Measurements from ENCODE around the gene UQCR10. TPM values are rescaled to one million over a fixed set of nuclear protein-coding genes. Genes with fewer than 3 reads are reported as not detected.

UQCR10 gene
- total and polyA plus RNA-seq, 4 donors = 67.5 to 290 (median 133) TPM

DNA sequence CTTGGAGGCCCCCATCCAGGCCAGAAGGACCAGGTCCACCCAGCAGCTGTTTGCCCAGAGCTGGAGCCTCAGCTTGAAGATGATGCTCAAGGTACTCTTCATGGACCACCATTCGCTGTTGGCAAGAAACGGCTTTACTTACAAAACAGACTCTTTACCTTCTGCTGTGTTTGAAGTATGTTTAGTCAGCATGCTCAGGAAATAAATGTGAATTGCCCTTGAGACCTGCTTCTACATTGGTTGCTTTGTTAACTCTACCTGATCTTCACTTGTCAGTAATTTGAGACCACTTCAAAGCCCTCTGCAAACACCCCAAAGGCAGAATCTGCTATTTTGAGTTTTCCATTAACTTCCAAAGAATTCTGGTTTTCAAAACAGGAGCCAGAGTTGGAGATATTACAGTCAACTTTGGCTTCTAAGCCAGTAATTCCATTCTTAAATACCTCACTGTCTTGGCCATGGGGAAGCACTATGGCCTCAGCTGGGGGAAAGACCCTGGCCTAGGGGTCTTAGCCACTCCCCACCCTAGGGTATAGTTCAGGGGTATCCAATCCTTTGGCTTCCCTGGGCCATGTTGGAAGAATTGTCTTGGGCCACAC lies 2.7 kb downstream of the UQCR10 start:
- Histone ChIP-seq H3K9me3 (ENCODE audit: control insufficient read depth in 4 of 4, insufficient read depth in 3 of 4, low read length in 3 of 4) (no peaks in the 10 kb centered on the region), H3K27me3 (ENCODE audit: control insufficient read depth in 3 of 3, insufficient read depth in 3 of 3, low read length in 2 of 3) (no peaks in the 10 kb centered on the region), H3K9ac (ENCODE audit: insufficient read depth in 1 of 2, low read length in 2 of 2) (no peak overlapping the region), H3K4me1 (ENCODE audit: control insufficient read depth in 5 of 5, insufficient read depth in 5 of 5, low read length in 5 of 5) (peaks cover 5 to 18% (median 14%) of the 10 kb centered on the region in 5 donors), H3K36me3 (ENCODE audit: control insufficient read depth in 4 of 4, insufficient read depth in 4 of 4, low read length in 4 of 4) (peaks cover 10 to 19% (median 11%) of the 10 kb centered on the region in 4 donors), H3K4me3 (no peak overlapping the region), H3K27ac (ENCODE audit: low read depth in 1 of 2, low read length in 1 of 2) (no peak overlapping the region)
- ATAC-seq (ENCODE audit: insufficient read depth, low FRiP score) = no peak
- DNase-seq = peak in 2 of 3 donors; percentile 46 to 82
- WGBS, 2 donors = 65 to 86% methylated on average over 2 of the region's 2 CpGs
- TF ChIP-seq, protein P1, sequence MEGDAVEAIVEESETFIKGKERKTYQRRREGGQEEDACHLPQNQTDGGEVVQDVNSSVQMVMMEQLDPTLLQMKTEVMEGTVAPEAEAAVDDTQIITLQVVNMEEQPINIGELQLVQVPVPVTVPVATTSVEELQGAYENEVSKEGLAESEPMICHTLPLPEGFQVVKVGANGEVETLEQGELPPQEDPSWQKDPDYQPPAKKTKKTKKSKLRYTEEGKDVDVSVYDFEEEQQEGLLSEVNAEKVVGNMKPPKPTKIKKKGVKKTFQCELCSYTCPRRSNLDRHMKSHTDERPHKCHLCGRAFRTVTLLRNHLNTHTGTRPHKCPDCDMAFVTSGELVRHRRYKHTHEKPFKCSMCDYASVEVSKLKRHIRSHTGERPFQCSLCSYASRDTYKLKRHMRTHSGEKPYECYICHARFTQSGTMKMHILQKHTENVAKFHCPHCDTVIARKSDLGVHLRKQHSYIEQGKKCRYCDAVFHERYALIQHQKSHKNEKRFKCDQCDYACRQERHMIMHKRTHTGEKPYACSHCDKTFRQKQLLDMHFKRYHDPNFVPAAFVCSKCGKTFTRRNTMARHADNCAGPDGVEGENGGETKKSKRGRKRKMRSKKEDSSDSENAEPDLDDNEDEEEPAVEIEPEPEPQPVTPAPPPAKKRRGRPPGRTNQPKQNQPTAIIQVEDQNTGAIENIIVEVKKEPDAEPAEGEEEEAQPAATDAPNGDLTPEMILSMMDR (IDR thresholded peaks at IDR 0.05; ENCODE audit: control extremely low read depth, extremely low read depth) = no peak

DNA sequence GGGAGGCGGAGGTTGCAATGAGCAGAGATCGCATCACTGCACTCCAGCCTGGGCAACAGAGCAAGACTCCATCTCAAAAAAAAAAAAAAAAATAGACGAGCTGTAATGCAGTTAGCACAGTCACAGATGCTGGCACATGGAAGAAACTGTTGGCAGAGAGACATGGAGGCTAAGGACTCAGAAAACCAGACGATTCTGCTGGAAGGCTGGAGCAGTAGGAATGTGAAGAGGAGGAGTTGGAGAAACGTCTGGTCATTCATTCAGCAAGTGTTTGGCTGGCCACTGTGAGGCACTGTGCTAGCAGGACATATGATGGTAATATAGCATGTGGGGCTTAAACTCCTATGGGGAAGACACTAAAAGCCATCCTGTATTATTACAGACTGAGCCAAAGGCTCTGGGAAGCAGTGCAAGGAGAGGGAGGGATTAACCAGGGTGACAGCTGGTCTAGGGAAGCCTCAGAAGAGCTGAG lies 5.0 kb downstream of the UQCR10 start:
- Histone ChIP-seq H3K27ac (ENCODE audit: low read depth in 1 of 2, low read length in 1 of 2) (no peak overlapping the region), H3K27me3 (ENCODE audit: control insufficient read depth in 3 of 3, insufficient read depth in 3 of 3, low read length in 2 of 3) (no peaks in the 10 kb centered on the region), H3K9ac (ENCODE audit: insufficient read depth in 1 of 2, low read length in 2 of 2) (no peak overlapping the region), H3K9me3 (ENCODE audit: control insufficient read depth in 4 of 4, insufficient read depth in 3 of 4, low read length in 3 of 4) (no peaks in the 10 kb centered on the region), H3K4me3 (no peak overlapping the region), H3K36me3 (ENCODE audit: control insufficient read depth in 4 of 4, insufficient read depth in 4 of 4, low read length in 4 of 4) (peaks cover 10 to 19% (median 11%) of the 10 kb centered on the region in 4 donors), H3K4me1 (ENCODE audit: control insufficient read depth in 5 of 5, insufficient read depth in 5 of 5, low read length in 5 of 5) (peaks cover 0 to 14% (median 7%) of the 10 kb centered on the region in 5 donors)
- ATAC-seq (ENCODE audit: insufficient read depth, low FRiP score) (no peak), DNase-seq (peak in 2 of 3 donors; percentile 12 to 33)
- TF ChIP-seq, protein P1 (IDR thresholded peaks at IDR 0.05; ENCODE audit: control extremely low read depth, extremely low read depth) = no peak
- 58% methylated on average over 5 of the region's 5 CpGs for WGBS, 2 donors

DNA sequence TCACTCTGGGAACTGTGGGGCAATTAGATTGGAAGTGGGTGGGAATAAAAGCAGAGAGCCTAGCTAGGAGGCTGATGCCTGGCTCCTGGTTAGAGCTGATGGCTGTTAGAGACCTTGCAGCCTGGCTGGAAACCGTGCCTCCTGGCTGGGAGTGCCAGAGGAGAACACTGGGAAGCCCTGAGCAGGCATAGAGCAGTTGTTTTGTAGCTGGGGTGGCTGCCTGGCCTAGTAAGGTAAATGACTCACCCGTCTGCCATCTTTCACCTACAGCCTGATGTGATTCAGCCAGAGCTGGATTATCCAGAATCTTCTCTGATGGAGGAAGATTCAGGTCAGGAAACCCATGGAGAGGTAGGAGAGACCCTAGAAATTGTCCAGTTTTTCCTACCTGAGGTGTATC lies 6.1 kb downstream of the UQCR10 start:
- TF ChIP-seq, protein P1 (IDR thresholded peaks at IDR 0.05; ENCODE audit: control extremely low read depth, extremely low read depth) = no peak
- H3K4me3 ChIP-seq = no peak overlapping the region
- peaks cover 0 to 9% (median 2%) of the 10 kb centered on the region in 5 donors for H3K4me1 ChIP-seq (ENCODE audit: control insufficient read depth in 5 of 5, insufficient read depth in 5 of 5, low read length in 5 of 5)
- DNase-seq = no peak
- H3K27me3 ChIP-seq (ENCODE audit: control insufficient read depth in 3 of 3, insufficient read depth in 3 of 3, low read length in 2 of 3) = no peaks in the 10 kb centered on the region
- H3K9ac ChIP-seq (ENCODE audit: insufficient read depth in 1 of 2, low read length in 2 of 2) = no peak overlapping the region
- peak overlapping the region in 1 of 2 donors; percentile 61 for H3K27ac ChIP-seq (ENCODE audit: low read depth in 1 of 2, low read length in 1 of 2)
- peaks cover 8 to 14% (median 10%) of the 10 kb centered on the region in 4 donors for H3K36me3 ChIP-seq (ENCODE audit: control insufficient read depth in 4 of 4, insufficient read depth in 4 of 4, low read length in 4 of 4)
- no peak for ATAC-seq (ENCODE audit: insufficient read depth, low FRiP score)
- 82 to 88% methylated on average over 2 of the region's 2 CpGs for WGBS, 2 donors
- no peaks in the 10 kb centered on the region for H3K9me3 ChIP-seq (ENCODE audit: control insufficient read depth in 4 of 4, insufficient read depth in 3 of 4, low read length in 3 of 4)
